Dedifferentiated amniotic fluid mesenchymal stem cell (primary cell): ENCODE measurements around the gene CFAP299.
"Not testable (repeated sequence)": the region's sequence is repeated elsewhere in the genome, so short reads cannot be mapped to it uniquely, and the experiment has no call there.

Experiments
- DNase-seq: peaks from one replicate; pipeline ENCODE4 v3.0.0-alpha.2; 2016; ENCODE audit errors: extremely low spot score

The CFAP299 gene

GRCh38 chr4:80331693-80332092 lies 3.8 kb upstream of the CFAP299 start:
- DNase-seq, result no peak

- DNase-seq, result no peak
Measured at GRCh38 chr4:80333121-80333520, 2.4 kb upstream of the CFAP299 start.

GRCh38 chr4:80334568-80334967 lies 962 bp upstream of the CFAP299 start:
- DNase-seq, result no peak

GRCh38 chr4:80335226-80335553 lies 340 bp upstream of the CFAP299 start:
- no peak for DNase-seq

GRCh38 chr4:80336582-80336981 lies 1.1 kb downstream of the CFAP299 start:
- DNase-seq, result peak; percentile 24

GRCh38 chr4:80340036-80340435 lies 4.5 kb downstream of the CFAP299 start:
- no peak for DNase-seq

GRCh38 chr4:80342684-80343083 lies 7.2 kb downstream of the CFAP299 start:
- not testable (repeated sequence) for DNase-seq

- DNase-seq, result no peak
Measured at GRCh38 chr4:80343887-80344286, 8.4 kb downstream of the CFAP299 start.

GRCh38 chr4:80360084-80360483 lies 24.6 kb downstream of the CFAP299 start:
- no peak for DNase-seq

GRCh38 chr4:80360900-80361299 lies 25.4 kb downstream of the CFAP299 start:
- no peak for DNase-seq

GRCh38 chr4:80361329-80361900 lies 25.9 kb downstream of the CFAP299 start:
- DNase-seq, result peak; percentile 60

GRCh38 chr4:80362578-80363181 lies 27.1 kb downstream of the CFAP299 start:
- DNase-seq, result peak; percentile 30

- peak; percentile 79 for DNase-seq
Measured at GRCh38 chr4:80365928-80366327, 30.4 kb downstream of the CFAP299 start.

- DNase-seq, result no peak
Measured at GRCh38 chr4:80367737-80368136, 32.2 kb downstream of the CFAP299 start.

- no peak for DNase-seq
Measured at GRCh38 chr4:80370635-80371034, 35.1 kb downstream of the CFAP299 start.

GRCh38 chr4:80371046-80371445 lies 35.5 kb downstream of the CFAP299 start:
- DNase-seq, result no peak

GRCh38 chr4:80374180-80374579 lies 38.6 kb downstream of the CFAP299 start:
- DNase-seq, result no peak

GRCh38 chr4:80382090-80382832 lies 46.7 kb downstream of the CFAP299 start:
- no peak for DNase-seq

- DNase-seq, result no peak
Measured at GRCh38 chr4:80385397-80386280, 50.1 kb downstream of the CFAP299 start.

GRCh38 chr4:80386281-80386886 lies 50.9 kb downstream of the CFAP299 start:
- DNase-seq, result no peak

- DNase-seq, result no peak
Measured at GRCh38 chr4:80387390-80388283, 52.1 kb downstream of the CFAP299 start.
